HepG2 (cell line): ENCODE measurements around the gene GGA2. TPM values are rescaled to one million over a fixed set of nuclear protein-coding genes. Genes with fewer than 3 reads are reported as not detected.

Experiments used
- ATF5 ChIP-seq: sonication (generic); formaldehyde crosslinking; IDR thresholded peaks from 2 replicates; pipeline ENCODE4 v1.4.0; 2020; ENCODE audit warnings: mild to moderate bottlenecking, low read depth, missing genetic modification reagents
- CCAR2 ChIP-seq: fragments of 200-400 bp; formaldehyde crosslinking; optimal IDR thresholded peaks from 2 replicates; pipeline ENCODE3; 2018; ENCODE audit warnings: low read depth, mild to moderate bottlenecking, low read length, moderate library complexity
- EEA1 ChIP-seq: sonication (generic); formaldehyde crosslinking; IDR thresholded peaks from 2 replicates; pipeline ENCODE4 v1.5.1; 2020; ENCODE audit warnings: mild to moderate bottlenecking, missing genetic modification reagents, borderline replicate concordance
- HNF1B ChIP-seq: sonication (generic); formaldehyde crosslinking; IDR thresholded peaks from 2 replicates; pipeline ENCODE4 v1.5.1; 2020; ENCODE audit warnings: mild to moderate bottlenecking, moderate library complexity, missing genetic modification reagents
- KMT2B ChIP-seq: IDR thresholded peaks from 2 replicates; pipeline ENCODE4 v1.6.1; 2016; ENCODE audit warnings: missing genetic modification reagents, missing compliant biosample characterization
- MAX ChIP-seq: IDR thresholded peaks from 2 replicates; pipeline ENCODE4 v1.6.1; 2012; ENCODE audit warnings: inconsistent platforms
- MAZ ChIP-seq, 2 experiments: sonication (generic) in 1 of 2; formaldehyde crosslinking in 1 of 2; IDR thresholded peaks; 2 replicates each; pipeline versions ENCODE4 v1.5.0 to v1.6.1; 2012 to 2020; ENCODE audit warnings: low read depth in 2 of 2, mild to moderate bottlenecking in 2 of 2, borderline replicate concordance in 1 of 2, improper control_type of control experiment in 1 of 2, low read length in 1 of 2, missing genetic modification reagents in 1 of 2, moderate library complexity in 1 of 2
- MZF1 ChIP-seq: sonication (generic); formaldehyde crosslinking; IDR thresholded peaks from 2 replicates; pipeline ENCODE4 v1.8.1; 2023; ENCODE audit warnings: mild to moderate bottlenecking, missing genetic modification reagents, borderline replicate concordance
- NFIB ChIP-seq: sonication (generic); formaldehyde crosslinking; IDR thresholded peaks from 2 replicates; pipeline ENCODE4 v1.9.0; 2021; ENCODE audit warnings: missing genetic modification reagents, mild to moderate bottlenecking, borderline replicate concordance
- NONO ChIP-seq, 2 experiments: fragments of 450-650 bp in 1 of 2; sonication (generic) in 1 of 2; formaldehyde crosslinking in 1 of 2; IDR thresholded peaks in 1 of 2; conservative IDR thresholded peaks in 1 of 2; 2 replicates each; pipeline versions ENCODE4 v1.6.1 to v1.8.0; 2017 to 2022; ENCODE audit warnings: mild to moderate bottlenecking in 1 of 2, missing genetic modification reagents in 1 of 2, moderate library complexity in 1 of 2
- NR1H2 ChIP-seq: sonication (generic); formaldehyde crosslinking; IDR thresholded peaks from 2 replicates; pipeline ENCODE4 v1.8.1; 2022; ENCODE audit warnings: low read depth, missing genetic modification reagents, borderline replicate concordance
- POGZ ChIP-seq: sonication (generic); formaldehyde crosslinking; IDR thresholded peaks from 2 replicates; pipeline ENCODE4 v1.4.0; 2020; ENCODE audit warnings: mild to moderate bottlenecking, missing genetic modification reagents
- REXO4 ChIP-seq: sonication (generic); formaldehyde crosslinking; IDR thresholded peaks from 2 replicates; pipeline ENCODE4 v1.8.0; 2022; ENCODE audit warnings: missing genetic modification reagents, mild to moderate bottlenecking, borderline replicate concordance
- SNAPC2 ChIP-seq: sonication (generic); formaldehyde crosslinking; IDR thresholded peaks from 2 replicates; pipeline ENCODE4 v1.8.1; 2022; ENCODE audit warnings: mild to moderate bottlenecking, missing genetic modification reagents
- TEAD2 ChIP-seq: sonication (generic); formaldehyde crosslinking; IDR thresholded peaks from 2 replicates; pipeline ENCODE4 v1.9.0; 2021; ENCODE audit warnings: missing genetic modification reagents
- TOPORS ChIP-seq: sonication (generic); formaldehyde crosslinking; IDR thresholded peaks from 2 replicates; pipeline ENCODE4 v1.8.0; 2023; ENCODE audit warnings: mild to moderate bottlenecking, missing genetic modification reagents
- ZBTB26 ChIP-seq: IDR thresholded peaks from 2 replicates; pipeline ENCODE4 v1.6.1; 2016; ENCODE audit warnings: missing compliant biosample characterization, missing genetic modification reagents, borderline replicate concordance
- ZBTB37 ChIP-seq: sonication (generic); formaldehyde crosslinking; IDR thresholded peaks from 2 replicates; pipeline ENCODE4 v1.4.0; 2020; ENCODE audit warnings: mild to moderate bottlenecking, missing genetic modification reagents
- ZNF253 ChIP-seq: sonication (generic); formaldehyde crosslinking; IDR thresholded peaks from 2 replicates; pipeline ENCODE4 v1.8.0; 2022; ENCODE audit warnings: mild to moderate bottlenecking, missing genetic modification reagents, borderline replicate concordance
- ZNF441 ChIP-seq: sonication (generic); formaldehyde crosslinking; IDR thresholded peaks from 2 replicates; pipeline ENCODE4 v1.7.0; 2021; ENCODE audit warnings: missing genetic modification reagents, borderline replicate concordance
- ZNF572 ChIP-seq: sonication (generic); formaldehyde crosslinking; IDR thresholded peaks from 2 replicates; pipeline ENCODE4 v1.5.1; 2020; ENCODE audit warnings: mild to moderate bottlenecking, missing genetic modification reagents
- ZNF607 ChIP-seq: sonication (generic); formaldehyde crosslinking; IDR thresholded peaks from 2 replicates; pipeline ENCODE4 v1.5.1; 2020; ENCODE audit warnings: missing genetic modification reagents, mild to moderate bottlenecking, borderline replicate concordance
- ZNF670 ChIP-seq: sonication (generic); formaldehyde crosslinking; IDR thresholded peaks from 2 replicates; pipeline ENCODE4 v1.8.0; 2022; ENCODE audit warnings: mild to moderate bottlenecking, missing genetic modification reagents, borderline replicate concordance
- polyA plus RNA-seq, 8 experiments: library from polyadenylated mRNA; depleted of rRNA in 3 of 8; stranded (reverse) in 7 of 8; unstranded in 1 of 8; fragments of >200 nt; fragmentation: Illumina TruSeq in 4 of 8; extraction: Trizol in 4 of 8; gene quantifications; 2 replicates each; pipeline versions ENCODE4 v1.2.1 to v1.2.3, GENCODE V29; 2011 to 2016; ENCODE audit warnings: low read depth in 4 of 8, missing spikeins in 1 of 8, mixed read lengths in 1 of 8; ENCODE audit not compliant: insufficient read depth in 1 of 8
- total RNA-seq, 5 experiments: library from RNA; depleted of rRNA; stranded (reverse); fragments of >200 nt; fragmentation: Illumina TruSeq; extraction: Trizol; gene quantifications; 2 replicates each; pipeline ENCODE4 v1.2.3, GENCODE V29; 2016; ENCODE audit warnings: low read depth in 1 of 5

The GGA2 gene
- total and polyA plus RNA-seq, 2 of the 13 experiments (the other 11 are each of a cell fraction or from before 2014, with no cell fraction given): 51.5 to 69.8 TPM

GRCh38 chr16:23510164-23510914 is at the start of gene GGA2 (continued):
- TF ChIP-seq ATF5 (CRISPR knock-in tag) (peak; percentile 92), SNAPC2 (CRISPR knock-in tag) (peak; percentile 70), CCAR2 (peak; percentile 16), TOPORS (CRISPR knock-in tag) (peak; percentile 84; the same call in 1 of the 2 replicates), EEA1 (CRISPR knock-in tag) (peak; percentile 88; the same call in 1 of the 2 replicates), ZBTB26 (CRISPR knock-in tag) (peak; percentile 81), TEAD2 (CRISPR knock-in tag) (peak; percentile 79; the same call in 1 of the 2 replicates), MAX (peak; percentile 94), REXO4 (CRISPR knock-in tag) (peak; percentile 82; the same call in 1 of the 2 replicates), KMT2B (CRISPR knock-in tag) (peak; percentile 83), ZNF572 (CRISPR knock-in tag) (peak; percentile 7; the same call in 1 of the 2 replicates), NFIB (CRISPR knock-in tag) (no peak), NONO (IDR thresholded peaks at IDR 0.05) (no peak), NONO (CRISPR knock-in tag; conservative IDR thresholded peaks at IDR 0.05) (peak; percentile 96), ZNF253 (CRISPR knock-in tag) (peak; percentile 81; the same call in 1 of the 2 replicates), ZNF670 (CRISPR knock-in tag) (no peak; the same call in 1 of the 2 replicates), NR1H2 (CRISPR knock-in tag) (peak; percentile 96), HNF1B (CRISPR knock-in tag) (peak; percentile 65; the same call in 1 of the 2 replicates), MZF1 (0 out of 2 replicates have a peak, but pooled peaks have one; percentile 31), ZNF607 (CRISPR knock-in tag) (peak; percentile 94; the same call in 1 of the 2 replicates), MAZ (IDR thresholded peaks at IDR 0.05; ENCODE audit: borderline replicate concordance, low read depth, low read length) (peak; percentile 76), MAZ (CRISPR knock-in tag; IDR thresholded peaks at IDR 0.05; ENCODE audit: low read depth) (peak; percentile 91; the same call in 1 of the 2 replicates), ZBTB37 (CRISPR knock-in tag) (no peak), POGZ (CRISPR knock-in tag) (peak; percentile 91), ZNF441 (peak; percentile 92)
